SK-N-SH treated with all-trans-retinoic acid at 6 μM for 48 hours (cell line): ENCODE results near the gene CDH24.

ENCODE experiments used
- ATAC-seq: fragments of 200-7000 bp; cut with Tn5 transposase; 3 replicates; pipeline ENCODE4 v1.9.1; 2020; ENCODE audit warnings: mild to moderate bottlenecking, moderate library complexity
- ARNTL ChIP-seq: fragments of 450-650 bp; formaldehyde crosslinking; IDR thresholded peaks from 2 replicates; pipeline ENCODE4 v1.5.0; 2020; ENCODE audit warnings: low read depth, mild to moderate bottlenecking, moderate library complexity, borderline replicate concordance
- CSDC2 ChIP-seq: fragments of 250-450 bp; sonication (Bioruptor Pico); IDR thresholded peaks from 2 replicates; pipeline ENCODE4 v1.5.0; 2020; ENCODE audit warnings: mild to moderate bottlenecking, moderate library complexity
- ESRRG ChIP-seq: fragments of 250-450 bp; sonication (Bioruptor Pico); IDR thresholded peaks from 2 replicates; pipeline ENCODE4 v1.6.1; 2021; ENCODE audit warnings: mild to moderate bottlenecking
- GLIS3 ChIP-seq: fragments of 250-450 bp; sonication (Bioruptor Pico); IDR thresholded peaks from 2 replicates; pipeline ENCODE4 v1.5.0; 2020; ENCODE audit warnings: mild to moderate bottlenecking, moderate library complexity
- OSR1 ChIP-seq: fragments of 250-450 bp; sonication (Bioruptor Pico); IDR thresholded peaks from 2 replicates; pipeline ENCODE4 v1.8.0; 2022; ENCODE audit warnings: moderate library complexity, mild to moderate bottlenecking, inconsistent platforms
- RARB ChIP-seq: fragments of 250-450 bp; sonication (Bioruptor Pico); IDR thresholded peaks from 2 replicates; pipeline ENCODE4 v1.8.0; 2021; ENCODE audit warnings: mild to moderate bottlenecking, moderate library complexity
- SNAI2 ChIP-seq: fragments of 250-450 bp; sonication (Bioruptor Pico); IDR thresholded peaks from 2 replicates; pipeline ENCODE4 v1.5.0; 2020; ENCODE audit warnings: mild to moderate bottlenecking, moderate library complexity
- TCF4 ChIP-seq: fragments of 250-450 bp; sonication (Bioruptor Pico); IDR thresholded peaks from 2 replicates; pipeline ENCODE4 v1.8.0; 2021; ENCODE audit warnings: mild to moderate bottlenecking, moderate library complexity, borderline replicate concordance
- ZC3H10 ChIP-seq: fragments of 250-450 bp; sonication (Bioruptor Pico); IDR thresholded peaks from 2 replicates; pipeline ENCODE4 v1.5.1; 2021; ENCODE audit warnings: mild to moderate bottlenecking, moderate library complexity
- ZFP3 ChIP-seq: fragments of 250-450 bp; sonication (Bioruptor Pico); IDR thresholded peaks from 2 replicates; pipeline ENCODE4 v1.5.0; 2020; ENCODE audit warnings: mild to moderate bottlenecking, moderate library complexity
- ZFP30 ChIP-seq: fragments of 450-650 bp; formaldehyde crosslinking; IDR thresholded peaks from 2 replicates; pipeline ENCODE4 v1.5.0; 2022; ENCODE audit warnings: mild to moderate bottlenecking, moderate library complexity
- ZNF565 ChIP-seq: fragments of 450-650 bp; formaldehyde crosslinking; conservative IDR thresholded peaks from 2 replicates; pipeline ENCODE4 v1.5.0; 2020; ENCODE audit warnings: low read depth, mild to moderate bottlenecking, moderate library complexity
- ZNF70 ChIP-seq: fragments of 450-650 bp; formaldehyde crosslinking; IDR thresholded peaks from 2 replicates; pipeline ENCODE4 v1.5.0; 2020; ENCODE audit warnings: mild to moderate bottlenecking, moderate library complexity
- ZNF8 ChIP-seq: fragments of 450-650 bp; formaldehyde crosslinking; IDR thresholded peaks from 2 replicates; pipeline ENCODE4 v1.5.0; 2020; ENCODE audit warnings: mild to moderate bottlenecking, moderate library complexity
- TF ChIP-seq, protein P1 (sequence below): fragments of 250-450 bp; sonication (Bioruptor Pico); IDR thresholded peaks from 2 replicates; pipeline ENCODE4 v1.8.0; 2020; ENCODE audit warnings: mild to moderate bottlenecking, moderate library complexity, borderline replicate concordance
- TF ChIP-seq, protein P2 (sequence below): fragments of 250-450 bp; sonication (Bioruptor Pico); IDR thresholded peaks from 2 replicates; pipeline ENCODE4 v1.8.0; 2021; ENCODE audit warnings: low read depth, mild to moderate bottlenecking, moderate library complexity, borderline replicate concordance

Gene CDH24

DNA sequence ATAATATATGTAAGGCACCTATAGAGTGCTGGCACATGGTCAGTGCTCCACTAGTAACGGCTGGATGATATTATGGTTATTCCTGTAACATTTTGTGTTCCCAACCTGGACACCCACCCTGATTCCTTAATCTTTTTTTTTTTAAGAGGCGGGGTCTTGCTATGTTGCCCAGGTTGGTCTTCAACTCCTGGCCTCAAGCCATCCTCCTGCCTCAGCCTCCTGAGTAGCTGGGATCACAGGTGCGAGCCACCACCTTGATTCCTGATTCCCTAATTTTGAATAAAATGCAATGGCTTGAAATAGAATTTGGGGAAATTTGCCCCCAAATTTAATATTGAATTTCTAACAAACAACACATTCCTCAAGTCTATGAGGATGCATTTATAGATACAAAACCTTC is 54.7 kb downstream of the CDH24 start:
- no peak for TF ChIP-seq ZNF8
- no peak for ATAC-seq

DNA sequence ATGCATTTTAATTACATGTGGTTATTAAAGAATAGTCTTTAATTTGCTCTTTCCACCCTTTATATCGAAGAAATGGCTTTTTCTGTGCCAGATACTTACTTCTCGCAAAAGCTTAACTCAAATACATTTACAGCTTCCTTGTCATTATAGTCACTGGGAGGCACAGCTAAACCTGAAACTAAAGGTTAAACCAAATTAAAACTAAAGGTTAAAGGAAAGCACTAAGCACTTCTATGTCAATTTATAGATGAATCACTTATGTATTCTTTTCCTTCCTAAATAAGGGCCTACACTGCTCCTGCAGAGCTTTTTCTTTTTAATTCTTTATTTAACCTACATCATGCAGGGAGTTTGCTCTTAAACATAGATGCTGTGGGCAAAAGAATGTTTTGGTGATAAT is 56.5 kb downstream of the CDH24 start:
- TF ChIP-seq ZNF8 (no peak), GLIS3 (no peak), ZFP3 (CRISPR knock-in tag) (no peak)
- TF ChIP-seq, all 23 proteins: peak for 0
- ATAC-seq, result no peak

DNA sequence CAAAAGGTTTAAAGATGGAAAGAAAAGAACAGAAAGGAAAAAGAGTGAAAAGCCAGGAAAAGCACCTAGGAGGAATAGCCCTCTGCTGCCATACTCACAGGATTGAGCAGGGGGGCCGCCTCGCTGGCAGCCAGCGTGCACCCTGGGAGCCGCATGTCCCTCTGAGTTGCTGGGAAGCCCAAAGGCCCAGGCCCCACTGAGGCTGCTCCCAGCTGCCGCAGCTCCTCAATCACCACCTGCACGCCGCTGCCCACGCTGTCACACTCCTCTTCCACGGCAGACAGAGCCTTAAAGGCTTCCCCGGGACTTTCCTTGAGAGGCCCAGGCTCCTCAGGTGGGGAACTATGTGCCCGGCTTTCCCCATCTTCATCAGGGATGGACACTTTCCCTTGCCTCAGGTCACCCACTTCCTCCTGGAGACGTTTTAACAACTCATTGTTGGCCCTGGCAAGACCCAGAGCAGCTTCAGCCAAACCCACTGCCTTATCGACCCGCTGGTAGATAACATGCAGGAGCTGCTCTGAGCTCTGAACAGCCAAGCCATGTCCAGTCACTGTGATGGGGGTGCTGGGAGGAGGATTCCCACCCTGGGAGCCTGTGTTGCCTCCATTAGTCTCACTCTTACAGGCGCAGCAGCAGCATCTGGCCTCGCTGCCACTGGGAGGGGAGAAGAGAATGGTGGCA is 58.8 kb downstream of the CDH24 start:
- no peak for TF ChIP-seq ARNTL (CRISPR knock-in tag)
- no peak for TF ChIP-seq ZFP3 (CRISPR knock-in tag)
- no peak for TF ChIP-seq GLIS3
- no peak for TF ChIP-seq ESRRG (CRISPR knock-in tag)
- ATAC-seq, result no peak

DNA sequence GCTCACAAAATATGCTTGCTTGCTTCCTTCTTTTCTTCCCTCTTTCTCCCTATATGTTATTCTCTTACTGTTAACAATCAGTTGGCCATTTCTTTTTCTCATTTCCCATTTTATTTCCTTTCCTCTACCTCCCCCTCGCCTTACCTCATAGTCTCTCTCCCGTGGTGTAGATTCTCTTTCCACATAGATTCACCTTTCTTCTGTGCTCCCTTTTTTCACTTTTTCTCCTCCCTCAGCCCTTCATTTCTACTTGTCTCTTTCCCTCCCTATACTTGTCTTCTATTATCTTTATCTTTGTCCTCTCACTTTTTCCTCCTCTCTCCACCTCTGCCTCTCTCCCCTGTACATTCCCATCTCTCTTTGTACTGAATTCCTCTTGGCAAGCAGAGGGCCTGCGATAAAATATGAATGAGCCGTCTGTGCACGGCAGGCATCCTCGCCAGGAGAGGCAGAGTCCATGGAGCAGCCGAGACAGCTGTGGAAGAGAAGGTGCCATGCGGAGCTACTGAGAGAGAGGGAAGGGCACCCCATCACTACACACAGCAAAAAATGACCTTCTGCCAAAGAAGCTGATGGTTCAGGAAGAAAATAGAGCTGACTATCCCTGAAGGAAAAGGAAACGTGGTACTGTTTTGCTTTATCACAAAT is 59.5 kb downstream of the CDH24 start:
- TF ChIP-seq ARNTL (CRISPR knock-in tag), result no peak
- no peak for TF ChIP-seq ZNF565 (CRISPR knock-in tag)
- TF ChIP-seq, protein P1, sequence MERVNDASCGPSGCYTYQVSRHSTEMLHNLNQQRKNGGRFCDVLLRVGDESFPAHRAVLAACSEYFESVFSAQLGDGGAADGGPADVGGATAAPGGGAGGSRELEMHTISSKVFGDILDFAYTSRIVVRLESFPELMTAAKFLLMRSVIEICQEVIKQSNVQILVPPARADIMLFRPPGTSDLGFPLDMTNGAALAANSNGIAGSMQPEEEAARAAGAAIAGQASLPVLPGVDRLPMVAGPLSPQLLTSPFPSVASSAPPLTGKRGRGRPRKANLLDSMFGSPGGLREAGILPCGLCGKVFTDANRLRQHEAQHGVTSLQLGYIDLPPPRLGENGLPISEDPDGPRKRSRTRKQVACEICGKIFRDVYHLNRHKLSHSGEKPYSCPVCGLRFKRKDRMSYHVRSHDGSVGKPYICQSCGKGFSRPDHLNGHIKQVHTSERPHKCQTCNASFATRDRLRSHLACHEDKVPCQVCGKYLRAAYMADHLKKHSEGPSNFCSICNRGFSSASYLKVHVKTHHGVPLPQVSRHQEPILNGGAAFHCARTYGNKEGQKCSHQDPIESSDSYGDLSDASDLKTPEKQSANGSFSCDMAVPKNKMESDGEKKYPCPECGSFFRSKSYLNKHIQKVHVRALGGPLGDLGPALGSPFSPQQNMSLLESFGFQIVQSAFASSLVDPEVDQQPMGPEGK (CRISPR knock-in tag), result no peak
- no peak for TF ChIP-seq ZFP30
- no peak for TF ChIP-seq TCF4 (CRISPR knock-in tag)
- TF ChIP-seq ZFP3 (CRISPR knock-in tag), result no peak
- TF ChIP-seq GLIS3, result no peak
- no peak for TF ChIP-seq CSDC2 (CRISPR knock-in tag)
- TF ChIP-seq SNAI2 (CRISPR knock-in tag), result no peak
- no peak for TF ChIP-seq OSR1 (CRISPR knock-in tag)
- TF ChIP-seq RARB (CRISPR knock-in tag), result no peak
- no peak for TF ChIP-seq ZC3H10
- TF ChIP-seq, protein P2, sequence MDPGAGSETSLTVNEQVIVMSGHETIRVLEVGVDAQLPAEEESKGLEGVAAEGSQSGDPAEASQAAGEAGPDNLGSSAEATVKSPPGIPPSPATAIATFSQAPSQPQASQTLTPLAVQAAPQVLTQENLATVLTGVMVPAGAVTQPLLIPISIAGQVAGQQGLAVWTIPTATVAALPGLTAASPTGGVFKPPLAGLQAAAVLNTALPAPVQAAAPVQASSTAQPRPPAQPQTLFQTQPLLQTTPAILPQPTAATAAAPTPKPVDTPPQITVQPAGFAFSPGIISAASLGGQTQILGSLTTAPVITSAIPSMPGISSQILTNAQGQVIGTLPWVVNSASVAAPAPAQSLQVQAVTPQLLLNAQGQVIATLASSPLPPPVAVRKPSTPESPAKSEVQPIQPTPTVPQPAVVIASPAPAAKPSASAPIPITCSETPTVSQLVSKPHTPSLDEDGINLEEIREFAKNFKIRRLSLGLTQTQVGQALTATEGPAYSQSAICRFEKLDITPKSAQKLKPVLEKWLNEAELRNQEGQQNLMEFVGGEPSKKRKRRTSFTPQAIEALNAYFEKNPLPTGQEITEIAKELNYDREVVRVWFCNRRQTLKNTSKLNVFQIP (CRISPR knock-in tag), result no peak
- TF ChIP-seq ZNF70, result no peak
- ATAC-seq, result no peak
